ENCODE measurements around the gene TEPSIN. TPM values are rescaled to one million over a fixed set of nuclear protein-coding genes. Genes with fewer than 3 reads are reported as not detected.

The TEPSIN gene
- polyA plus RNA-seq, 1 donor from 2014 or later, result 50.0 TPM

- H3K4me3 ChIP-seq (ENCODE audit: low read length), result no peak overlapping the region
- no peaks in the 10 kb centered on the region for H4K20me1 ChIP-seq (ENCODE audit: insufficient read depth)
- TF ChIP-seq MXI1 (conservative IDR thresholded peaks at IDR 0.05; ENCODE audit: poor library complexity, severe bottlenecking) (no peak), TAF1 (IDR thresholded peaks at IDR 0.05; ENCODE audit: low read depth) (no peak), SMC3 (conservative IDR thresholded peaks at IDR 0.05; ENCODE audit: poor library complexity) (no peak), EZH2 (IDR thresholded peaks at IDR 0.05; ENCODE audit: borderline replicate concordance, insufficient read depth, low read length, poor library complexity, severe bottlenecking) (no peak), CTCF (IDR thresholded peaks at IDR 0.05; ENCODE audit: poor library complexity, severe bottlenecking) (no peak), EP300 (conservative IDR thresholded peaks at IDR 0.05; ENCODE audit: poor library complexity, severe bottlenecking) (no peak), RAD21 (conservative IDR thresholded peaks at IDR 0.05) (no peak), REST (IDR thresholded peaks at IDR 0.05; ENCODE audit: borderline replicate concordance) (no peak), POLR2AphosphoS5 (IDR thresholded peaks at IDR 0.05) (no peak)
- H3F3A ChIP-seq (ENCODE audit: insufficient read depth, low read length, poor library complexity, severe bottlenecking), result no peaks in the 10 kb centered on the region
- H3K4me2 ChIP-seq (ENCODE audit: low read length), result no peak overlapping the region
- no peaks in the 10 kb centered on the region for H3K36me3 ChIP-seq (ENCODE audit: insufficient read depth, low read length)
- no peaks in the 10 kb centered on the region for H3K27me3 ChIP-seq (ENCODE audit: insufficient read depth, low read depth, low read length)
- H3K27ac ChIP-seq (ENCODE audit: low read length), result no peak overlapping the region
- H3K9me2 ChIP-seq (ENCODE audit: insufficient read depth, low read length), result no peaks in the 10 kb centered on the region
- H3K79me2 ChIP-seq (replicated peaks; ENCODE audit: insufficient read depth, low read length), result no peaks in the 10 kb centered on the region
- no peak overlapping the region for H3K9ac ChIP-seq (ENCODE audit: low read length)
- no peaks in the 10 kb centered on the region for H3K9me3 ChIP-seq (ENCODE audit: low read length)
- no peak overlapping the region for H2AFZ ChIP-seq (ENCODE audit: low read depth, low read length)
Observed at GRCh38 chr17:81198826-81199481, 39.9 kb downstream of the TEPSIN start.

- H3F3A ChIP-seq (ENCODE audit: insufficient read depth, low read length, poor library complexity, severe bottlenecking), result no peaks in the 10 kb centered on the region
- H3K9ac ChIP-seq (ENCODE audit: low read length), result no peak overlapping the region
- no peaks in the 10 kb centered on the region for H3K27me3 ChIP-seq (ENCODE audit: insufficient read depth, low read depth, low read length)
- H3K36me3 ChIP-seq (ENCODE audit: insufficient read depth, low read length), result no peaks in the 10 kb centered on the region
- no peaks in the 10 kb centered on the region for H3K79me2 ChIP-seq (replicated peaks; ENCODE audit: insufficient read depth, low read length)
- no peak for TF ChIP-seq EZH2 (IDR thresholded peaks at IDR 0.05; ENCODE audit: borderline replicate concordance, insufficient read depth, low read length, poor library complexity, severe bottlenecking)
- no peak for TF ChIP-seq REST (IDR thresholded peaks at IDR 0.05; ENCODE audit: borderline replicate concordance)
- TF ChIP-seq RAD21 (conservative IDR thresholded peaks at IDR 0.05), result no peak
- TF ChIP-seq MXI1 (conservative IDR thresholded peaks at IDR 0.05; ENCODE audit: poor library complexity, severe bottlenecking), result no peak
- no peak for TF ChIP-seq SMC3 (conservative IDR thresholded peaks at IDR 0.05; ENCODE audit: poor library complexity)
- TF ChIP-seq EP300 (conservative IDR thresholded peaks at IDR 0.05; ENCODE audit: poor library complexity, severe bottlenecking), result no peak
- TF ChIP-seq TAF1 (IDR thresholded peaks at IDR 0.05; ENCODE audit: low read depth), result no peak
- no peak for TF ChIP-seq POLR2AphosphoS5 (IDR thresholded peaks at IDR 0.05)
- TF ChIP-seq CTCF (IDR thresholded peaks at IDR 0.05; ENCODE audit: poor library complexity, severe bottlenecking), result no peak
- no peak overlapping the region for H2AFZ ChIP-seq (ENCODE audit: low read depth, low read length)
- no peak overlapping the region for H3K4me3 ChIP-seq (ENCODE audit: low read length)
- H4K20me1 ChIP-seq (ENCODE audit: insufficient read depth), result no peaks in the 10 kb centered on the region
- no peak overlapping the region for H3K4me2 ChIP-seq (ENCODE audit: low read length)
- no peaks in the 10 kb centered on the region for H3K9me2 ChIP-seq (ENCODE audit: insufficient read depth, low read length)
- H3K27ac ChIP-seq (ENCODE audit: low read length), result no peak overlapping the region
- H3K9me3 ChIP-seq (ENCODE audit: low read length), result no peaks in the 10 kb centered on the region
Observed at GRCh38 chr17:81197831-81198490, 40.9 kb downstream of the TEPSIN start.
